Neural progenitor cell (in vitro differentiated cells): ENCODE data around the gene SNX2. TPM values are rescaled to one million over a fixed set of nuclear protein-coding genes. Genes with fewer than 3 reads are reported as not detected.
A peak's percentile ranks its signal among the peaks of the same experiment; 100 is the strongest.

Experiments used
- DNase-seq: peaks from one replicate; pipeline ENCODE4 v3.0.0-alpha.2; 2016; ENCODE audit warnings: low spot score
- H2AFZ ChIP-seq: fragments of 200-600 bp; sonication (generic); replicated peaks from 2 replicates; pipeline ENCODE4 v1.6.1; 2016; ENCODE audit warnings: antibody characterized with exemption
- H3F3A ChIP-seq: fragments of 200-600 bp; sonication (generic); 2 replicates; pipeline ENCODE4 v1.6.1; 2016; ENCODE audit warnings: antibody characterized with exemption, low read depth
- H3K27ac ChIP-seq: fragments of 200-600 bp; sonication (generic); 2 replicates; pipeline ENCODE4 v1.5.1; 2016; ENCODE audit warnings: mild to moderate bottlenecking
- H3K27me3 ChIP-seq: fragments of 200-600 bp; sonication (generic); 2 replicates; pipeline ENCODE4 v1.6.1; 2016; ENCODE audit warnings: mild to moderate bottlenecking, moderate library complexity
- H3K36me3 ChIP-seq: fragments of 200-600 bp; sonication (generic); 2 replicates; pipeline ENCODE4 v1.5.1; 2016
- H3K4me1 ChIP-seq: fragments of 200-600 bp; sonication (generic); 2 replicates; pipeline ENCODE4 v1.6.1; 2016; ENCODE audit warnings: mixed run types
- H3K4me2 ChIP-seq: fragments of 200-600 bp; sonication (generic); 2 replicates; pipeline ENCODE4 v1.6.1; 2016
- H3K4me3 ChIP-seq: fragments of 200-600 bp; sonication (generic); 2 replicates; pipeline ENCODE4 v1.5.1; 2016
- H3K79me2 ChIP-seq: fragments of 200-600 bp; sonication (generic); 2 replicates; pipeline ENCODE4 v1.6.1; 2016; ENCODE audit warnings: low read depth
- H3K9ac ChIP-seq: fragments of 200-600 bp; sonication (generic); 2 replicates; pipeline ENCODE4 v1.6.1; 2016
- H3K9me3 ChIP-seq: fragments of 200-600 bp; sonication (generic); 2 replicates; pipeline ENCODE4 v1.5.1; 2016; ENCODE audit warnings: low read depth
- H4K20me1 ChIP-seq: fragments of 200-600 bp; sonication (generic); 2 replicates; pipeline ENCODE4 v1.6.1; 2016; ENCODE audit warnings: low read depth
- H3K27ac Mint-ChIP-seq: 3 replicates; pipeline ENCODE4 v1.8.0; 2021; ENCODE audit warnings: mixed read lengths
- H3K27me3 Mint-ChIP-seq: 2 replicates; pipeline ENCODE4 v1.8.0; 2022; ENCODE audit warnings: low read depth, mild to moderate bottlenecking, inconsistent platforms, moderate library complexity, mixed read lengths; ENCODE audit not compliant: insufficient read depth
- H3K36me3 Mint-ChIP-seq: 3 replicates; pipeline ENCODE4 v1.8.0; 2021; ENCODE audit warnings: mixed read lengths
- H3K4me1 Mint-ChIP-seq: 3 replicates; pipeline ENCODE4 v1.8.0; 2021; ENCODE audit warnings: mixed read lengths
- H3K4me3 Mint-ChIP-seq: 3 replicates; pipeline ENCODE4 v1.8.0; 2021; ENCODE audit warnings: mild to moderate bottlenecking, moderate library complexity, mixed read lengths
- H3K9me3 Mint-ChIP-seq: 3 replicates; pipeline ENCODE4 v1.8.0; 2020; ENCODE audit warnings: mixed read lengths
- CTCF ChIP-seq: fragments of 200-600 bp; sonication (generic); IDR thresholded peaks from 2 replicates; pipeline ENCODE4 v1.5.1; 2017; ENCODE audit warnings: antibody characterized with exemption, mild to moderate bottlenecking
- EZH2 ChIP-seq: fragments of 200-600 bp; sonication (generic); IDR thresholded peaks from 2 replicates; pipeline ENCODE4 v1.6.1; 2017; ENCODE audit warnings: antibody characterized with exemption, mild to moderate bottlenecking, moderate library complexity
- EZH2phosphoT487 ChIP-seq: fragments of 200-600 bp; sonication (generic); IDR thresholded peaks from 2 replicates; pipeline ENCODE4 v1.6.1; 2017; ENCODE audit warnings: antibody characterized with exemption
- total RNA-seq: library from RNA; depleted of rRNA; stranded (reverse); fragments of >200 nt; gene quantifications from 2 replicates; pipeline ENCODE4 v1.2.3, GENCODE V29; 2015; ENCODE audit warnings: low replicate concordance

The SNX2 gene
- 71.0 and 73.0 TPM in 2 replicates for total RNA-seq

- H3K9me3 Mint-ChIP-seq, result peaks cover 9% of the 10 kb centered on the region
- Histone ChIP-seq H3K9ac (peak within 1 kb of the TSS; percentile 82), H3K27me3 (no peaks in the 10 kb centered on the region), H3K27ac (peak within 1 kb of the TSS; percentile 20), H3K4me1 (peaks cover 13% of the 10 kb centered on the region), H3F3A (peaks cover 4% of the 10 kb centered on the region), H2AFZ (peak within 1 kb of the TSS; percentile 95), H3K9me3 (no peaks in the 10 kb centered on the region), H4K20me1 (peaks cover 14% of the 10 kb centered on the region), H3K4me3 (peak within 1 kb of the TSS; percentile 84), H3K4me2 (peak within 1 kb of the TSS; percentile 77), H3K79me2 (peaks cover 49% of the 10 kb centered on the region), H3K36me3 (no peaks in the 10 kb centered on the region)
- H3K27me3 Mint-ChIP-seq, result no peaks in the 10 kb centered on the region
- H3K4me1 Mint-ChIP-seq, result peaks cover 15% of the 10 kb centered on the region
- peak; percentile 97 for DNase-seq
- TF ChIP-seq EZH2 (no peak), CTCF (peak; percentile 40)
- peak within 1 kb of the TSS; percentile 99 for H3K4me3 Mint-ChIP-seq
- peaks cover 6% of the 10 kb centered on the region for H3K36me3 Mint-ChIP-seq
- H3K27ac Mint-ChIP-seq, result peak within 1 kb of the TSS; percentile 96
These were observed at the start of gene SNX2 for GRCh38 chr5:122774861-122775549. Gene SNX2, plus strand, starts transcription at chr5:122775080. Its CDS starts 24 bp downstream, at chr5:122775104.

GRCh38 chr5:122727112-122727541 lies 47.8 kb upstream of the SNX2 start:
- Histone ChIP-seq H3K27me3 (no peaks in the 10 kb centered on the region), H3K27ac (no peak overlapping the region), H3K4me2 (no peak overlapping the region), H4K20me1 (no peaks in the 10 kb centered on the region), H3K79me2 (no peaks in the 10 kb centered on the region), H3K9ac (no peak overlapping the region), H3K36me3 (no peaks in the 10 kb centered on the region), H3K4me1 (no peaks in the 10 kb centered on the region), H2AFZ (no peak overlapping the region), H3K9me3 (no peaks in the 10 kb centered on the region), H3K4me3 (no peak overlapping the region), H3F3A (no peaks in the 10 kb centered on the region)
- no peaks in the 10 kb centered on the region for H3K4me1 Mint-ChIP-seq
- H3K9me3 Mint-ChIP-seq, result no peaks in the 10 kb centered on the region
- H3K4me3 Mint-ChIP-seq, result no peak overlapping the region
- no peak for DNase-seq
- no peaks in the 10 kb centered on the region for H3K36me3 Mint-ChIP-seq
- H3K27ac Mint-ChIP-seq, result no peak overlapping the region
- no peak for TF ChIP-seq CTCF
- TF ChIP-seq EZH2phosphoT487, result no peak
- TF ChIP-seq EZH2, result no peak
- no peaks in the 10 kb centered on the region for H3K27me3 Mint-ChIP-seq

GRCh38 chr5:122730037-122730436 lies 44.8 kb upstream of the SNX2 start:
- no peak overlapping the region for H3K27ac ChIP-seq
- TF ChIP-seq EZH2phosphoT487, result no peak
- no peak for TF ChIP-seq CTCF
- no peak for TF ChIP-seq EZH2
- H3K36me3 Mint-ChIP-seq, result no peaks in the 10 kb centered on the region

More at GRCh38 chr5:122730037-122730436, 44.8 kb upstream of the SNX2 start:
- no peak overlapping the region for H3K27ac Mint-ChIP-seq
- no peaks in the 10 kb centered on the region for H3K79me2 ChIP-seq
- no peaks in the 10 kb centered on the region for H4K20me1 ChIP-seq
- no peaks in the 10 kb centered on the region for H3F3A ChIP-seq
- H2AFZ ChIP-seq, result no peak overlapping the region
- no peak overlapping the region for H3K4me2 ChIP-seq
- DNase-seq, result no peak
- H3K4me3 Mint-ChIP-seq, result no peak overlapping the region
- H3K36me3 ChIP-seq, result no peaks in the 10 kb centered on the region
- H3K4me3 ChIP-seq, result no peak overlapping the region
- H3K27me3 Mint-ChIP-seq, result no peaks in the 10 kb centered on the region
- no peaks in the 10 kb centered on the region for H3K4me1 Mint-ChIP-seq
- no peaks in the 10 kb centered on the region for H3K9me3 ChIP-seq
- H3K27me3 ChIP-seq, result no peaks in the 10 kb centered on the region
- H3K9ac ChIP-seq, result no peak overlapping the region
- H3K9me3 Mint-ChIP-seq, result no peaks in the 10 kb centered on the region
- no peaks in the 10 kb centered on the region for H3K4me1 ChIP-seq
